Neutrophil (primary cell): Measurements from ENCODE around the gene HSFX3.

ENCODE experiments used
- H3K27ac ChIP-seq: fragments of 200-600 bp; sonication (generic); 2 replicates; pipeline ENCODE4 v1.5.1; 2016; ENCODE audit warnings: mild to moderate bottlenecking, moderate library complexity
- H3K27me3 ChIP-seq: fragments of 200-600 bp; sonication (generic); 2 replicates; pipeline ENCODE4 v1.6.0; 2016; ENCODE audit warnings: mild to moderate bottlenecking
- H3K36me3 ChIP-seq: fragments of 200-600 bp; sonication (generic); 2 replicates; pipeline ENCODE4 v1.5.1; 2017
- H3K4me1 ChIP-seq, 2 experiments: fragments of 200-600 bp in 1 of 2; sonication (generic) in 1 of 2; 1 replicate in 1 of 2; 2 replicates in 1 of 2; pipeline versions ENCODE4 v1.5.1 to v1.6.1; 2013 to 2016; ENCODE audit warnings: low read depth in 1 of 2, low read length in 1 of 2, mild to moderate bottlenecking in 1 of 2, moderate library complexity in 1 of 2; ENCODE audit not compliant: control insufficient read depth in 1 of 2, insufficient read depth in 1 of 2
- H3K4me3 ChIP-seq, 2 experiments: fragments of 200-600 bp in 1 of 2; sonication (generic) in 1 of 2; 1 replicate in 1 of 2; 2 replicates in 1 of 2; pipeline ENCODE4 v1.5.1; 2013 to 2016; ENCODE audit warnings: low read depth in 1 of 2, low read length in 1 of 2, mild to moderate bottlenecking in 1 of 2, moderate library complexity in 1 of 2
- H3K9me3 ChIP-seq: fragments of 200-600 bp; sonication (generic); 2 replicates; pipeline ENCODE4 v1.5.1; 2016
- CTCF ChIP-seq: fragments of 200-600 bp; sonication (generic); IDR thresholded peaks from 2 replicates; pipeline ENCODE4 v1.5.1; 2016; ENCODE audit warnings: antibody characterized with exemption

Gene HSFX3

GRCh38 chrX:149518236-149518635 is 31.5 kb downstream of the HSFX3 start:
- Histone ChIP-seq H3K27me3 (no peaks in the 10 kb centered on the region), H3K27ac (no peak overlapping the region), H3K4me3 (no peak overlapping the region), H3K4me1 (peaks cover 8 to 9% of the 10 kb centered on the region in 2 experiments), H3K36me3 (no peaks in the 10 kb centered on the region), H3K9me3 (no peaks in the 10 kb centered on the region)
- TF ChIP-seq CTCF, result no peak

- Histone ChIP-seq H3K27ac (no peak overlapping the region), H3K27me3 (no peaks in the 10 kb centered on the region), H3K36me3 (no peaks in the 10 kb centered on the region), H3K4me1 (peaks cover 8 to 12% of the 10 kb centered on the region in 2 experiments), H3K9me3 (no peaks in the 10 kb centered on the region), H3K4me3 (no peak overlapping the region)
- TF ChIP-seq CTCF, result no peak
Observed at GRCh38 chrX:149517308-149517707, 32.4 kb downstream of the HSFX3 start.

GRCh38 chrX:149516604-149517003 is 33.1 kb downstream of the HSFX3 start:
- Histone ChIP-seq H3K4me1 (peaks cover 8 to 13% of the 10 kb centered on the region in 2 experiments), H3K4me3 (no peak overlapping the region), H3K27ac (peak overlapping the region; percentile 49), H3K27me3 (no peaks in the 10 kb centered on the region), H3K9me3 (no peaks in the 10 kb centered on the region), H3K36me3 (no peaks in the 10 kb centered on the region)
- TF ChIP-seq CTCF, result no peak

GRCh38 chrX:149515954-149516602 is 33.6 kb downstream of the HSFX3 start:
- no peak overlapping the region for H3K4me3 ChIP-seq
- peak overlapping the region; percentile 49 for H3K27ac ChIP-seq
- no peak for TF ChIP-seq CTCF
- H3K9me3 ChIP-seq, result no peaks in the 10 kb centered on the region
- H3K4me1 ChIP-seq, result peaks cover 8 to 13% of the 10 kb centered on the region in 2 experiments
- H3K36me3 ChIP-seq, result no peaks in the 10 kb centered on the region
- no peaks in the 10 kb centered on the region for H3K27me3 ChIP-seq

- Histone ChIP-seq H3K27me3 (no peaks in the 10 kb centered on the region), H3K9me3 (no peaks in the 10 kb centered on the region), H3K4me1 (peaks cover 8 to 13% of the 10 kb centered on the region in 2 experiments), H3K36me3 (no peaks in the 10 kb centered on the region), H3K27ac (no peak overlapping the region), H3K4me3 (no peak overlapping the region)
- no peak for TF ChIP-seq CTCF
Observed at GRCh38 chrX:149513825-149514428, 35.8 kb downstream of the HSFX3 start.
